WTC11 (cell line): ENCODE data around the gene RAD23A. TPM values are rescaled to one million over a fixed set of nuclear protein-coding genes. Genes with fewer than 3 reads are reported as not detected.

Source experiments
- ATAC-seq: fragments of 200-7000 bp; cut with Tn5 transposase; 2 replicates; pipeline ENCODE4 v1.10.0; 2021; ENCODE audit warnings: mild to moderate bottlenecking, moderate library complexity
- CTCF ChIA-PET: fragments of 300-600 bp; sonication (Branson Sonifier 250); formaldehyde crosslinking; loops from one replicate; lab custom pipeline; 2021; ENCODE audit warnings: antibody characterized with exemption; lab: Charles Lee
- POLR2A ChIA-PET: fragments of 350-600 bp; sonication (Branson Sonifier 250); formaldehyde crosslinking; loops from one replicate; lab custom pipeline; 2021; ENCODE audit warnings: antibody characterized with exemption; lab: Charles Lee
- DNase-seq: peaks from one replicate; pipeline ENCODE4 v3.0.0; 2021; ENCODE audit warnings: low spot score
- H3K27ac Mint-ChIP-seq: 2 replicates; pipeline ENCODE4 v1.8.0; 2021; ENCODE audit warnings: mixed read lengths
- H3K27me3 Mint-ChIP-seq: 2 replicates; pipeline ENCODE4 v1.8.0; 2021; ENCODE audit warnings: low read depth, mild to moderate bottlenecking, moderate library complexity, mixed read lengths
- H3K36me3 Mint-ChIP-seq: 2 replicates; pipeline ENCODE4 v1.8.0; 2021; ENCODE audit warnings: mixed read lengths
- H3K4me1 Mint-ChIP-seq: 2 replicates; pipeline ENCODE4 v1.8.0; 2022; ENCODE audit warnings: mixed read lengths
- H3K4me3 Mint-ChIP-seq: 2 replicates; pipeline ENCODE4 v1.8.0; 2021; ENCODE audit warnings: mild to moderate bottlenecking, moderate library complexity, mixed read lengths
- H3K9me3 Mint-ChIP-seq: 2 replicates; pipeline ENCODE4 v1.8.0; 2021; ENCODE audit warnings: mixed read lengths
- ATF1 ChIP-seq: sonication (generic); formaldehyde crosslinking; IDR thresholded peaks from 2 replicates; pipeline ENCODE4 v1.8.1; 2023; ENCODE audit warnings: mild to moderate bottlenecking, moderate library complexity, missing genetic modification reagents
- CREB1 ChIP-seq: sonication (generic); formaldehyde crosslinking; IDR thresholded peaks from 2 replicates; pipeline ENCODE4 v1.8.0; 2023; ENCODE audit warnings: mild to moderate bottlenecking, missing genetic modification reagents
- FOXJ3 ChIP-seq: sonication (generic); formaldehyde crosslinking; IDR thresholded peaks from 2 replicates; pipeline ENCODE4 v1.9.0; 2021; ENCODE audit warnings: missing genetic modification reagents, mild to moderate bottlenecking, borderline replicate concordance
- FOXK1 ChIP-seq: sonication (generic); formaldehyde crosslinking; IDR thresholded peaks from 2 replicates; pipeline ENCODE4 v1.8.0; 2022; ENCODE audit warnings: mild to moderate bottlenecking, moderate library complexity, missing genetic modification reagents
- FOXP1 ChIP-seq: sonication (generic); formaldehyde crosslinking; IDR thresholded peaks from 2 replicates; pipeline ENCODE4 v1.8.0; 2022; ENCODE audit warnings: missing genetic modification reagents, mild to moderate bottlenecking, moderate library complexity, borderline replicate concordance
- KAT7 ChIP-seq: sonication (generic); formaldehyde crosslinking; IDR thresholded peaks from 2 replicates; pipeline ENCODE4 v1.8.1; 2023; ENCODE audit warnings: missing genetic modification reagents, mild to moderate bottlenecking, borderline replicate concordance
- OVOL2 ChIP-seq: fragments of 250-450 bp; sonication (Bioruptor Pico); IDR thresholded peaks from 2 replicates; pipeline ENCODE4 v1.9.0; 2021; ENCODE audit warnings: mild to moderate bottlenecking, borderline replicate concordance
- RORB ChIP-seq: fragments of 250-450 bp; sonication (Bioruptor Pico); IDR thresholded peaks from 2 replicates; pipeline ENCODE4 v1.9.0; 2021; ENCODE audit warnings: mild to moderate bottlenecking
- TEAD1 ChIP-seq: sonication (generic); formaldehyde crosslinking; IDR thresholded peaks from 2 replicates; pipeline ENCODE4 v1.8.0; 2022; ENCODE audit warnings: mild to moderate bottlenecking, missing genetic modification reagents
- TP53 ChIP-seq: sonication (generic); formaldehyde crosslinking; IDR thresholded peaks from 2 replicates; pipeline ENCODE4 v1.8.1; 2023; ENCODE audit warnings: mild to moderate bottlenecking, missing genetic modification reagents
- ZNF138 ChIP-seq: sonication (generic); formaldehyde crosslinking; conservative IDR thresholded peaks from 2 replicates; pipeline ENCODE4 v1.8.1; 2022; ENCODE audit warnings: mild to moderate bottlenecking, moderate library complexity, missing genetic modification reagents
- ZNF232 ChIP-seq: sonication (generic); formaldehyde crosslinking; IDR thresholded peaks from 2 replicates; pipeline ENCODE4 v1.8.0; 2022; ENCODE audit warnings: mild to moderate bottlenecking, missing genetic modification reagents
- ZNF263 ChIP-seq: sonication (generic); formaldehyde crosslinking; IDR thresholded peaks from 2 replicates; pipeline ENCODE4 v1.8.1; 2022; ENCODE audit warnings: low read depth, mild to moderate bottlenecking, moderate library complexity, missing genetic modification reagents
- ZNF416 ChIP-seq: fragments of 250-450 bp; sonication (Bioruptor Pico); IDR thresholded peaks from 2 replicates; pipeline ENCODE4 v1.9.0; 2021; ENCODE audit warnings: mild to moderate bottlenecking, inconsistent platforms
- total RNA-seq: library from RNA; stranded (reverse); gene quantifications from 3 replicates; pipeline ENCODE4 v1.2.3, GENCODE V29; 2021
- TF ChIP-seq, protein P1 (sequence below): fragments of 250-450 bp; sonication (Bioruptor Pico); IDR thresholded peaks from 2 replicates; pipeline ENCODE4 v1.9.0; 2021; ENCODE audit warnings: mild to moderate bottlenecking, borderline replicate concordance
- TF ChIP-seq, protein P2 (sequence below): sonication (generic); formaldehyde crosslinking; conservative IDR thresholded peaks from 2 replicates; pipeline ENCODE4 v1.8.1; 2022; ENCODE audit warnings: mild to moderate bottlenecking, missing genetic modification reagents
- TF ChIP-seq, protein P3 (sequence below): sonication (generic); formaldehyde crosslinking; IDR thresholded peaks from 2 replicates; pipeline ENCODE4 v1.8.1; 2023; ENCODE audit warnings: mild to moderate bottlenecking, moderate library complexity, missing genetic modification reagents
- TF ChIP-seq, protein P4 (sequence below): sonication (generic); formaldehyde crosslinking; IDR thresholded peaks from 2 replicates; pipeline ENCODE4 v1.8.0; 2022; ENCODE audit warnings: mild to moderate bottlenecking, missing genetic modification reagents
- TF ChIP-seq, protein P5 (sequence below): sonication (generic); formaldehyde crosslinking; IDR thresholded peaks from 2 replicates; pipeline ENCODE4 v1.8.1; 2022; ENCODE audit warnings: low read depth, missing genetic modification reagents, borderline replicate concordance
- TF ChIP-seq, protein P6 (sequence below): sonication (generic); formaldehyde crosslinking; IDR thresholded peaks from 2 replicates; pipeline ENCODE4 v1.8.0; 2023; ENCODE audit warnings: missing genetic modification reagents, mild to moderate bottlenecking, borderline replicate concordance
- TF ChIP-seq, protein P7 (sequence below): fragments of 250-450 bp; sonication (Bioruptor Pico); IDR thresholded peaks from 2 replicates; pipeline ENCODE4 v1.9.0; 2021; ENCODE audit warnings: mild to moderate bottlenecking
- TF ChIP-seq, protein P8 (sequence below): sonication (generic); formaldehyde crosslinking; IDR thresholded peaks from 2 replicates; pipeline ENCODE4 v1.8.0; 2022; ENCODE audit warnings: mild to moderate bottlenecking, missing genetic modification reagents

Gene RAD23A
- total RNA-seq, 1 experiment from 2014 or later, result 84.3 TPM

DNA sequence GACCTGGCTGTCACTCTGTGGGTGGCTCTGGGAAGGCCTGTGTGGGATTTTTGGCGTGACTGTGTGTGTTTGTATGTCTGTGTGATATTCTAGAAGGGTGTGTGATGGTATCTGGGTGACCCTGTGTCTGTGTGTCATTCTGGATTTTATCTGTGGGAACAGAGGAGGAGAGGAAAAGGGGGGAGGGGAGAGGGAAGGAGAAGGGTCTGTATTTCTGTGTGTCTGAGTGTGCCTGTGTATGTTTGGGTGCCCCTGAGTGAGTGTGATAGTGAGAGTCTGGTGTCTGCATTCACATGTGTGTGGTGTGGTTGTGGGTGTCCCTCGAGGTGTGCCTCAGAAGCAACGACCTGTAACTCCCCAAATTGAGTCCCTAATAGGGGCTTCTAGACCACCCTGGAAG lies 41.5 kb downstream of the RAD23A start (continued):
- TF ChIP-seq, protein P1, sequence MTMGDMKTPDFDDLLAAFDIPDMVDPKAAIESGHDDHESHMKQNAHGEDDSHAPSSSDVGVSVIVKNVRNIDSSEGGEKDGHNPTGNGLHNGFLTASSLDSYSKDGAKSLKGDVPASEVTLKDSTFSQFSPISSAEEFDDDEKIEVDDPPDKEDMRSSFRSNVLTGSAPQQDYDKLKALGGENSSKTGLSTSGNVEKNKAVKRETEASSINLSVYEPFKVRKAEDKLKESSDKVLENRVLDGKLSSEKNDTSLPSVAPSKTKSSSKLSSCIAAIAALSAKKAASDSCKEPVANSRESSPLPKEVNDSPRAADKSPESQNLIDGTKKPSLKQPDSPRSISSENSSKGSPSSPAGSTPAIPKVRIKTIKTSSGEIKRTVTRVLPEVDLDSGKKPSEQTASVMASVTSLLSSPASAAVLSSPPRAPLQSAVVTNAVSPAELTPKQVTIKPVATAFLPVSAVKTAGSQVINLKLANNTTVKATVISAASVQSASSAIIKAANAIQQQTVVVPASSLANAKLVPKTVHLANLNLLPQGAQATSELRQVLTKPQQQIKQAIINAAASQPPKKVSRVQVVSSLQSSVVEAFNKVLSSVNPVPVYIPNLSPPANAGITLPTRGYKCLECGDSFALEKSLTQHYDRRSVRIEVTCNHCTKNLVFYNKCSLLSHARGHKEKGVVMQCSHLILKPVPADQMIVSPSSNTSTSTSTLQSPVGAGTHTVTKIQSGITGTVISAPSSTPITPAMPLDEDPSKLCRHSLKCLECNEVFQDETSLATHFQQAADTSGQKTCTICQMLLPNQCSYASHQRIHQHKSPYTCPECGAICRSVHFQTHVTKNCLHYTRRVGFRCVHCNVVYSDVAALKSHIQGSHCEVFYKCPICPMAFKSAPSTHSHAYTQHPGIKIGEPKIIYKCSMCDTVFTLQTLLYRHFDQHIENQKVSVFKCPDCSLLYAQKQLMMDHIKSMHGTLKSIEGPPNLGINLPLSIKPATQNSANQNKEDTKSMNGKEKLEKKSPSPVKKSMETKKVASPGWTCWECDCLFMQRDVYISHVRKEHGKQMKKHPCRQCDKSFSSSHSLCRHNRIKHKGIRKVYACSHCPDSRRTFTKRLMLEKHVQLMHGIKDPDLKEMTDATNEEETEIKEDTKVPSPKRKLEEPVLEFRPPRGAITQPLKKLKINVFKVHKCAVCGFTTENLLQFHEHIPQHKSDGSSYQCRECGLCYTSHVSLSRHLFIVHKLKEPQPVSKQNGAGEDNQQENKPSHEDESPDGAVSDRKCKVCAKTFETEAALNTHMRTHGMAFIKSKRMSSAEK, result no peak
- no peak for TF ChIP-seq KAT7 (CRISPR knock-in tag)
- TF ChIP-seq FOXJ3 (CRISPR knock-in tag), result no peak
- TF ChIP-seq, protein P2, sequence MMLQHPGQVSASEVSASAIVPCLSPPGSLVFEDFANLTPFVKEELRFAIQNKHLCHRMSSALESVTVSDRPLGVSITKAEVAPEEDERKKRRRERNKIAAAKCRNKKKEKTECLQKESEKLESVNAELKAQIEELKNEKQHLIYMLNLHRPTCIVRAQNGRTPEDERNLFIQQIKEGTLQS, result no peak
- TF ChIP-seq OVOL2 (CRISPR knock-in tag), result no peak
- TF ChIP-seq, protein P3, sequence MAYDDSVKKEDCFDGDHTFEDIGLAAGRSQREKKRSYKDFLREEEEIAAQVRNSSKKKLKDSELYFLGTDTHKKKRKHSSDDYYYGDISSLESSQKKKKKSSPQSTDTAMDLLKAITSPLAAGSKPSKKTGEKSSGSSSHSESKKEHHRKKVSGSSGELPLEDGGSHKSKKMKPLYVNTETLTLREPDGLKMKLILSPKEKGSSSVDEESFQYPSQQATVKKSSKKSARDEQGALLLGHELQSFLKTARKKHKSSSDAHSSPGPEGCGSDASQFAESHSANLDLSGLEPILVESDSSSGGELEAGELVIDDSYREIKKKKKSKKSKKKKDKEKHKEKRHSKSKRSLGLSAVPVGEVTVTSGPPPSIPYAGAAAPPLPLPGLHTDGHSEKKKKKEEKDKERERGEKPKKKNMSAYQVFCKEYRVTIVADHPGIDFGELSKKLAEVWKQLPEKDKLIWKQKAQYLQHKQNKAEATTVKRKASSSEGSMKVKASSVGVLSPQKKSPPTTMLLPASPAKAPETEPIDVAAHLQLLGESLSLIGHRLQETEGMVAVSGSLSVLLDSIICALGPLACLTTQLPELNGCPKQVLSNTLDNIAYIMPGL (CRISPR knock-in tag), result no peak
- TF ChIP-seq TEAD1 (CRISPR knock-in tag), result no peak
- no peak for TF ChIP-seq FOXK1
- TF ChIP-seq RORB, result no peak
- TF ChIP-seq ATF1 (CRISPR knock-in tag), result no peak
- TF ChIP-seq, protein P4, sequence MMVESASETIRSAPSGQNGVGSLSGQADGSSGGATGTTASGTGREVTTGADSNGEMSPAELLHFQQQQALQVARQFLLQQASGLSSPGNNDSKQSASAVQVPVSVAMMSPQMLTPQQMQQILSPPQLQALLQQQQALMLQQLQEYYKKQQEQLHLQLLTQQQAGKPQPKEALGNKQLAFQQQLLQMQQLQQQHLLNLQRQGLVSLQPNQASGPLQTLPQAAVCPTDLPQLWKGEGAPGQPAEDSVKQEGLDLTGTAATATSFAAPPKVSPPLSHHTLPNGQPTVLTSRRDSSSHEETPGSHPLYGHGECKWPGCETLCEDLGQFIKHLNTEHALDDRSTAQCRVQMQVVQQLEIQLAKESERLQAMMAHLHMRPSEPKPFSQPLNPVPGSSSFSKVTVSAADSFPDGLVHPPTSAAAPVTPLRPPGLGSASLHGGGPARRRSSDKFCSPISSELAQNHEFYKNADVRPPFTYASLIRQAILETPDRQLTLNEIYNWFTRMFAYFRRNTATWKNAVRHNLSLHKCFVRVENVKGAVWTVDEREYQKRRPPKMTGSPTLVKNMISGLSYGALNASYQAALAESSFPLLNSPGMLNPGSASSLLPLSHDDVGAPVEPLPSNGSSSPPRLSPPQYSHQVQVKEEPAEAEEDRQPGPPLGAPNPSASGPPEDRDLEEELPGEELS (CRISPR knock-in tag), result no peak
- no peak for TF ChIP-seq ZNF416 (CRISPR knock-in tag)
- TF ChIP-seq, all 79 proteins: peak for 0

DNA sequence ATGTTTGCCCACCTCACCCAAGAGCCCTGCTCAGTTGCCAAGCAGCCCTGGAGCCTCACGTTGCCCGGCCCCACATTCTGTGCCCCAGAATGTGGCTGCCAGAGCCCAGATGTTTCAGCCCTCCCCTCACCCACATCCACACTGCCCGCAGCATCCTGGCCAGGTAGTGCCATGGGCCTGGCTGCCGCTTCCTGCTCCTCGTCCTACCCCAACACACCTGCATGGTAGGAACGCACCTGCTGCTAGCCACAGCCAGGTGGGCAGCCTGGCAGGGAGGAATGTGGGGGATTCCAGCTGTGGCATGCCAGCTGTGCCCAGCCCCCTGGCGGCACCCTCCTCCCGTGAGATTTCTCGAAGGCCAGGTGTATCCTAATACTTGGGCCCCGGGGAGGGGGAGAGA lies 42.1 kb downstream of the RAD23A start:
- H3K27me3 Mint-ChIP-seq, result peaks cover 55% of the 10 kb centered on the region
- no peaks in the 10 kb centered on the region for H3K36me3 Mint-ChIP-seq
- CTCF ChIA-PET, result no interaction called here
- DNase-seq (no peak), ATAC-seq (no peak)
- H3K27ac Mint-ChIP-seq, result no peak overlapping the region
- TF ChIP-seq, protein P5, sequence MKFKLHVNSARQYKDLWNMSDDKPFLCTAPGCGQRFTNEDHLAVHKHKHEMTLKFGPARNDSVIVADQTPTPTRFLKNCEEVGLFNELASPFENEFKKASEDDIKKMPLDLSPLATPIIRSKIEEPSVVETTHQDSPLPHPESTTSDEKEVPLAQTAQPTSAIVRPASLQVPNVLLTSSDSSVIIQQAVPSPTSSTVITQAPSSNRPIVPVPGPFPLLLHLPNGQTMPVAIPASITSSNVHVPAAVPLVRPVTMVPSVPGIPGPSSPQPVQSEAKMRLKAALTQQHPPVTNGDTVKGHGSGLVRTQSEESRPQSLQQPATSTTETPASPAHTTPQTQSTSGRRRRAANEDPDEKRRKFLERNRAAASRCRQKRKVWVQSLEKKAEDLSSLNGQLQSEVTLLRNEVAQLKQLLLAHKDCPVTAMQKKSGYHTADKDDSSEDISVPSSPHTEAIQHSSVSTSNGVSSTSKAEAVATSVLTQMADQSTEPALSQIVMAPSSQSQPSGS (CRISPR knock-in tag), result no peak
- no peak for TF ChIP-seq FOXP1 (CRISPR knock-in tag)
- no peak for TF ChIP-seq TP53 (CRISPR knock-in tag)
- TF ChIP-seq CREB1, result no peak
- TF ChIP-seq, protein P6, sequence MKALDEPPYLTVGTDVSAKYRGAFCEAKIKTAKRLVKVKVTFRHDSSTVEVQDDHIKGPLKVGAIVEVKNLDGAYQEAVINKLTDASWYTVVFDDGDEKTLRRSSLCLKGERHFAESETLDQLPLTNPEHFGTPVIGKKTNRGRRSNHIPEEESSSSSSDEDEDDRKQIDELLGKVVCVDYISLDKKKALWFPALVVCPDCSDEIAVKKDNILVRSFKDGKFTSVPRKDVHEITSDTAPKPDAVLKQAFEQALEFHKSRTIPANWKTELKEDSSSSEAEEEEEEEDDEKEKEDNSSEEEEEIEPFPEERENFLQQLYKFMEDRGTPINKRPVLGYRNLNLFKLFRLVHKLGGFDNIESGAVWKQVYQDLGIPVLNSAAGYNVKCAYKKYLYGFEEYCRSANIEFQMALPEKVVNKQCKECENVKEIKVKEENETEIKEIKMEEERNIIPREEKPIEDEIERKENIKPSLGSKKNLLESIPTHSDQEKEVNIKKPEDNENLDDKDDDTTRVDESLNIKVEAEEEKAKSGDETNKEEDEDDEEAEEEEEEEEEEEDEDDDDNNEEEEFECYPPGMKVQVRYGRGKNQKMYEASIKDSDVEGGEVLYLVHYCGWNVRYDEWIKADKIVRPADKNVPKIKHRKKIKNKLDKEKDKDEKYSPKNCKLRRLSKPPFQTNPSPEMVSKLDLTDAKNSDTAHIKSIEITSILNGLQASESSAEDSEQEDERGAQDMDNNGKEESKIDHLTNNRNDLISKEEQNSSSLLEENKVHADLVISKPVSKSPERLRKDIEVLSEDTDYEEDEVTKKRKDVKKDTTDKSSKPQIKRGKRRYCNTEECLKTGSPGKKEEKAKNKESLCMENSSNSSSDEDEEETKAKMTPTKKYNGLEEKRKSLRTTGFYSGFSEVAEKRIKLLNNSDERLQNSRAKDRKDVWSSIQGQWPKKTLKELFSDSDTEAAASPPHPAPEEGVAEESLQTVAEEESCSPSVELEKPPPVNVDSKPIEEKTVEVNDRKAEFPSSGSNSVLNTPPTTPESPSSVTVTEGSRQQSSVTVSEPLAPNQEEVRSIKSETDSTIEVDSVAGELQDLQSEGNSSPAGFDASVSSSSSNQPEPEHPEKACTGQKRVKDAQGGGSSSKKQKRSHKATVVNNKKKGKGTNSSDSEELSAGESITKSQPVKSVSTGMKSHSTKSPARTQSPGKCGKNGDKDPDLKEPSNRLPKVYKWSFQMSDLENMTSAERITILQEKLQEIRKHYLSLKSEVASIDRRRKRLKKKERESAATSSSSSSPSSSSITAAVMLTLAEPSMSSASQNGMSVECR (CRISPR knock-in tag), result no peak
- no peak for TF ChIP-seq ZNF232 (CRISPR knock-in tag)
- TF ChIP-seq, protein P7, sequence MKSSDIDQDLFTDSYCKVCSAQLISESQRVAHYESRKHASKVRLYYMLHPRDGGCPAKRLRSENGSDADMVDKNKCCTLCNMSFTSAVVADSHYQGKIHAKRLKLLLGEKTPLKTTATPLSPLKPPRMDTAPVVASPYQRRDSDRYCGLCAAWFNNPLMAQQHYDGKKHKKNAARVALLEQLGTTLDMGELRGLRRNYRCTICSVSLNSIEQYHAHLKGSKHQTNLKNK (CRISPR knock-in tag), result no peak
- no peak for TF ChIP-seq ZNF138 (CRISPR knock-in tag)
- TF ChIP-seq, protein P8, sequence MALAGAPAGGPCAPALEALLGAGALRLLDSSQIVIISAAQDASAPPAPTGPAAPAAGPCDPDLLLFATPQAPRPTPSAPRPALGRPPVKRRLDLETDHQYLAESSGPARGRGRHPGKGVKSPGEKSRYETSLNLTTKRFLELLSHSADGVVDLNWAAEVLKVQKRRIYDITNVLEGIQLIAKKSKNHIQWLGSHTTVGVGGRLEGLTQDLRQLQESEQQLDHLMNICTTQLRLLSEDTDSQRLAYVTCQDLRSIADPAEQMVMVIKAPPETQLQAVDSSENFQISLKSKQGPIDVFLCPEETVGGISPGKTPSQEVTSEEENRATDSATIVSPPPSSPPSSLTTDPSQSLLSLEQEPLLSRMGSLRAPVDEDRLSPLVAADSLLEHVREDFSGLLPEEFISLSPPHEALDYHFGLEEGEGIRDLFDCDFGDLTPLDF (CRISPR knock-in tag), result no peak
- no peak for TF ChIP-seq ZNF263
- peaks cover 9% of the 10 kb centered on the region for H3K4me1 Mint-ChIP-seq
- H3K4me3 Mint-ChIP-seq, result no peak overlapping the region
- no peaks in the 10 kb centered on the region for H3K9me3 Mint-ChIP-seq
- POLR2A ChIA-PET, result no interaction called here
